ENCODE results near the gene DUSP22.

The DUSP22 gene

DNA sequence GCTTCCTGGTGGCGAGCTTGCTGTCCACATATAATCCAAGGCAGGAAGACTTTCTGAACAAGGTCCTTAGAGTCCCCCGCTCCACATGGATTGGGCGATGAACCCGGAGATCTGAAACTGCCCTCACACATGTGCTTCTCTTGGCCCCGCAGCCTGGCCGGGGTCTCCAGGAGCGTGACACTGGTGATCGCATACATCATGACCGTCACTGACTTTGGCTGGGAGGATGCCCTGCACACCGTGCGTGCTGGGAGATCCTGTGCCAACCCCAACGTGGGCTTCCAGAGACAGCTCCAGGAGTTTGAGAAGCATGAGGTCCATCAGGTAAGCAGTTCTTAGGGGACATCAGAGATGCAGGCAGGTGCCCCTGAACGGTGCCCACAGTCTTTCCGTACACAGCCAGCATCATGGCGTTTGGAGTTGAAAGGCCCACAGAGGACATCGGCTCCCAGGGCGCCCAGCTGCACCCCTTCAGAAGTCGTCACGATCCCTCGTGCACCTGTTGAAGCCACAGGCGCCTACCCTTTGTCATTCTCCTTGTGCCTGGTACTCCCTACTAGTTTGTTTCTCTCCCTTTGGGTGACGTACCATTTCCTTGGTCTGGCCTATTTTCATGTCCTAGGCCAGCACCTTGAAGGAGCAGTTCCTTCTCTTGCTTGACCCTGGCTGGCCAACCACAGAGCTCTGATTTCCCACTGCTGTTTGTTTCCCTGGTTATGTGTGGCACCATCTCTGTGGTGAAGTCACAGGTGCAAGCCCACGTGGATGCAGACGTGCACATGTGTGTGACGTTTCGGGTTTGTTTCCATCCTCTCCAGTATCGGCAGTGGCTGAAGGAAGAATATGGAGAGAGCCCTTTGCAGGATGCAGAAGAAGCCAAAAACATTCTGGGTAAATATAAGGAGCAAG is 55.9 kb downstream of the DUSP22 start:
- H3K79me2 ChIP-seq (ENCODE audit: control insufficient read depth, insufficient read depth, low read length, poor library complexity) = no peaks in the 10 kb centered on the region
- H2AK5ac ChIP-seq (ENCODE audit: low read length) = no peak overlapping the region
- no peak overlapping the region for H4K8ac ChIP-seq (ENCODE audit: low read depth, low read length)
- no peak overlapping the region for H3K4ac ChIP-seq (ENCODE audit: low read depth, low read length)
- no peak overlapping the region for H3K9ac ChIP-seq (ENCODE audit: low read length)
- no peak overlapping the region for H2BK120ac ChIP-seq (ENCODE audit: insufficient read depth, low read length, poor library complexity)
- no peak overlapping the region for H2BK12ac ChIP-seq (ENCODE audit: low read length)
- WGBS (ENCODE audit: extremely low coverage, insufficient coverage, insufficient read length) = no CpG with 5 or more reads among the region's 27 CpGs
- no peak for DNase-seq
- H3K4me1 ChIP-seq (ENCODE audit: control insufficient read depth in 1 of 2, insufficient read depth in 2 of 2, low read length in 2 of 2) = no peaks in the 10 kb centered on the region
- no peak overlapping the region for H3K18ac ChIP-seq (ENCODE audit: low read length)
- peak overlapping the region; percentile 17 for H3K4me3 ChIP-seq (ENCODE audit: low read depth, low read length)
- H3K36me3 ChIP-seq (ENCODE audit: control insufficient read depth in 1 of 2, insufficient read depth in 2 of 2, low read length in 2 of 2) = peaks cover 7 to 10% of the 10 kb centered on the region in 2 experiments
- H3K23ac ChIP-seq (ENCODE audit: low read length) = no peak overlapping the region
- H3K14ac ChIP-seq (ENCODE audit: low read length) = no peak overlapping the region
- no peak overlapping the region for H2AFZ ChIP-seq (ENCODE audit: insufficient read depth, low read length, poor library complexity)
- no peak overlapping the region for H4K91ac ChIP-seq (ENCODE audit: low read depth, low read length)
- no peak overlapping the region for H3K4me2 ChIP-seq (ENCODE audit: low read length)
- H3K79me1 ChIP-seq (ENCODE audit: low read length) = no peaks in the 10 kb centered on the region
- H2BK5ac ChIP-seq (ENCODE audit: low read depth, low read length, poor library complexity) = no peak overlapping the region
- no peak overlapping the region for H3K27ac ChIP-seq (ENCODE audit: low read depth, low read length)
- H3K9me3 ChIP-seq (ENCODE audit: insufficient read depth, low read depth, low read length) = peaks cover 58% of the 10 kb centered on the region
- no peaks in the 10 kb centered on the region for H3K27me3 ChIP-seq (ENCODE audit: insufficient read depth, low read length)
- H4K12ac ChIP-seq (ENCODE audit: low read depth, low read length) = no peak overlapping the region

DNA sequence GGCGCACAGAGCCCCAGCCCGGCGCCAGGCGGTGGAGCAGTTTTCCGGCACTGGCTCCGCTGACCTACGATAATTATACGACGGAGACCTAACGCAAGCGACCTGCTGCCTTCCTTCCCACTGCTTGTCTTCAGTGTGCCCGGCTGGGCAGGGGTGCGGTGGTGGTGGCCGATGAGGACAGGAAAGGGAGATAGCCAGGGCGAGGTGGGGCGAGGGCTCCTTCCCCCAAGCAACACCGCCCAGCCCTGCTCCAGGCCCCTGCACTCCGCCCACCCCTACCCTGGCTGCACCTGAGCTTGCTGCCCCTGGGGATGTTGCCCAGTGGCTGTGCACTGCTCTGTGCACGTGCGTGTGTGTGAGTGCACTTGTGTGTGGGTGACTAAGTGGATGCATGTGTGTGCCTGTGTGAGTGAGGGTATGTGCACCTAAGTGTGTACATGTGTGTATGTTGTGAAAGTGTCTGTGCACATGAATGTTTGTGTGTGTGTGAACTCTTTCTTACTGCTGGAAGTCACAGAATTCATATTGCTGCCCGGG is 56.6 kb downstream of the DUSP22 start:
- no CpG with 5 or more reads among the region's 21 CpGs for WGBS (ENCODE audit: extremely low coverage, insufficient coverage, insufficient read length)
- H3K4me2 ChIP-seq (ENCODE audit: low read length) = no peak overlapping the region

DNA sequence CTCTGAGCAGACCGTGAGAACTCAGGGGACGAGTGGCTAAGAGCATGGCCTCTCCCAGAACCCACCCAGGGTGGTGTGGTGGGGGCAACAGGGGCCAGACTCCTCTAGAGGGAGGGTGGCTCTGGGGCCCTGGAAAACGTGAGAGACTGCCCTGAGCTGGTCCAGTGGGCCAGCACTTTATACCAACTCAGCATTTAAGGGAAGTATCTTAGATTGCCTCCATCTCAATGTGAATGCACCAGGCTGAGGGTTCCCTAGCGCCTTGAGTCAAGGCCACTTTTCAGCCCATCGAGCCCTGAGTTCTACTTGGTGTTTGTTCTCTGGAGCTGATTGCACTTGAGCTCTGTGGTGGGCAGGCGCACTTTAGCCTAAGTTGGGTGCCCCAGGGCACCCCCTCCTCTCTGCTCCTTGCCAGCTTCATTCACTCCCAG is 57.2 kb downstream of the DUSP22 start:
- Histone ChIP-seq H3K9me3 (ENCODE audit: insufficient read depth, low read depth, low read length) (peaks cover 59% of the 10 kb centered on the region), H2BK120ac (ENCODE audit: insufficient read depth, low read length, poor library complexity) (no peak overlapping the region), H3K27me3 (ENCODE audit: insufficient read depth, low read length) (no peaks in the 10 kb centered on the region), H3K79me1 (ENCODE audit: low read length) (no peaks in the 10 kb centered on the region), H3K27ac (ENCODE audit: low read depth, low read length) (no peak overlapping the region), H2BK5ac (ENCODE audit: low read depth, low read length, poor library complexity) (no peak overlapping the region), H3K14ac (ENCODE audit: low read length) (no peak overlapping the region), H3K9ac (ENCODE audit: low read length) (no peak overlapping the region), H4K12ac (ENCODE audit: low read depth, low read length) (no peak overlapping the region), H4K8ac (ENCODE audit: low read depth, low read length) (no peak overlapping the region), H3K36me3 (ENCODE audit: control insufficient read depth in 1 of 2, insufficient read depth in 2 of 2, low read length in 2 of 2) (peaks cover 7 to 10% of the 10 kb centered on the region in 2 experiments), H3K4me3 (ENCODE audit: low read depth, low read length) (no peak overlapping the region), H3K79me2 (ENCODE audit: control insufficient read depth, insufficient read depth, low read length, poor library complexity) (no peaks in the 10 kb centered on the region), H3K4me1 (ENCODE audit: control insufficient read depth in 1 of 2, insufficient read depth in 2 of 2, low read length in 2 of 2) (no peaks in the 10 kb centered on the region), H4K91ac (ENCODE audit: low read depth, low read length) (no peak overlapping the region), H3K23ac (ENCODE audit: low read length) (no peak overlapping the region), H2AFZ (ENCODE audit: insufficient read depth, low read length, poor library complexity) (no peak overlapping the region), H3K18ac (ENCODE audit: low read length) (no peak overlapping the region), H3K4ac (ENCODE audit: low read depth, low read length) (no peak overlapping the region), H2AK5ac (ENCODE audit: low read length) (no peak overlapping the region), H2BK12ac (ENCODE audit: low read length) (no peak overlapping the region), H3K4me2 (ENCODE audit: low read length) (no peak overlapping the region)
- no CpG with 5 or more reads among the region's 6 CpGs for WGBS (ENCODE audit: extremely low coverage, insufficient coverage, insufficient read length)
- no peak for DNase-seq

More for the DNA sequence above, 56.6 kb downstream of the DUSP22 start:
- Histone ChIP-seq H3K27ac (ENCODE audit: low read depth, low read length) (no peak overlapping the region), H2AK5ac (ENCODE audit: low read length) (no peak overlapping the region), H4K91ac (ENCODE audit: low read depth, low read length) (no peak overlapping the region), H3K9ac (ENCODE audit: low read length) (no peak overlapping the region), H4K8ac (ENCODE audit: low read depth, low read length) (no peak overlapping the region), H3K18ac (ENCODE audit: low read length) (no peak overlapping the region), H2BK5ac (ENCODE audit: low read depth, low read length, poor library complexity) (no peak overlapping the region), H3K23ac (ENCODE audit: low read length) (no peak overlapping the region), H4K12ac (ENCODE audit: low read depth, low read length) (no peak overlapping the region), H3K4ac (ENCODE audit: low read depth, low read length) (no peak overlapping the region), H3K4me1 (ENCODE audit: control insufficient read depth in 1 of 2, insufficient read depth in 2 of 2, low read length in 2 of 2) (no peaks in the 10 kb centered on the region), H3K27me3 (ENCODE audit: insufficient read depth, low read length) (no peaks in the 10 kb centered on the region), H3K4me3 (ENCODE audit: low read depth, low read length) (no peak overlapping the region), H3K79me2 (ENCODE audit: control insufficient read depth, insufficient read depth, low read length, poor library complexity) (no peaks in the 10 kb centered on the region), H3K79me1 (ENCODE audit: low read length) (no peaks in the 10 kb centered on the region), H3K14ac (ENCODE audit: low read length) (no peak overlapping the region), H2BK120ac (ENCODE audit: insufficient read depth, low read length, poor library complexity) (no peak overlapping the region), H2AFZ (ENCODE audit: insufficient read depth, low read length, poor library complexity) (no peak overlapping the region), H3K9me3 (ENCODE audit: insufficient read depth, low read depth, low read length) (peaks cover 58% of the 10 kb centered on the region), H2BK12ac (ENCODE audit: low read length) (no peak overlapping the region), H3K36me3 (ENCODE audit: control insufficient read depth in 1 of 2, insufficient read depth in 2 of 2, low read length in 2 of 2) (peaks cover 7 to 10% of the 10 kb centered on the region in 2 experiments)
- no peak for DNase-seq

DNA sequence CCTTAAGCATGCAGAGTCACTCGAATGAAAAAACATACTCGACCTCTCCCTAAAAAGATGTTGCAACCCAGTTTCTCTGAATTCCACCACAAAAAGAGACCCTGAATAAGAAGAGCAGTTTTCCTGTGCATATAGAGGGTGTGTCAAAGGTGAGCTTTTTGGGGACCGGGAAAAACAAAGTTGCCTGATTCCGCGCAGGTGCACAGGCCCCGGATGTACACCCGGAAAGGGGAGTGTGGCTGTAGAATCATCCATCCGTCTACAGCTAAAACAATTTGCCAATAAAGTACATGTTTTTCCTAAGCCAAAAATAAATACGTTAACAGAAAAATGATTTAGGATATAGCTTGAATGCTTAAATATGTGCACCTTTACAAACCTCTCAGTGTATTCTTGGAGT is 58.1 kb downstream of the DUSP22 start:
- Histone ChIP-seq H2AFZ (ENCODE audit: insufficient read depth, low read length, poor library complexity) (no peak overlapping the region), H2BK5ac (ENCODE audit: low read depth, low read length, poor library complexity) (no peak overlapping the region), H3K79me2 (ENCODE audit: control insufficient read depth, insufficient read depth, low read length, poor library complexity) (no peaks in the 10 kb centered on the region), H3K4me1 (ENCODE audit: control insufficient read depth in 1 of 2, insufficient read depth in 2 of 2, low read length in 2 of 2) (no peaks in the 10 kb centered on the region), H3K36me3 (ENCODE audit: control insufficient read depth in 1 of 2, insufficient read depth in 2 of 2, low read length in 2 of 2) (peaks cover 7 to 10% of the 10 kb centered on the region in 2 experiments), H2AK5ac (ENCODE audit: low read length) (no peak overlapping the region), H2BK12ac (ENCODE audit: low read length) (no peak overlapping the region), H4K12ac (ENCODE audit: low read depth, low read length) (no peak overlapping the region), H3K9ac (ENCODE audit: low read length) (no peak overlapping the region), H3K27me3 (ENCODE audit: insufficient read depth, low read length) (no peaks in the 10 kb centered on the region), H3K9me3 (ENCODE audit: insufficient read depth, low read depth, low read length) (peaks cover 59% of the 10 kb centered on the region), H4K91ac (ENCODE audit: low read depth, low read length) (no peak overlapping the region), H3K23ac (ENCODE audit: low read length) (no peak overlapping the region), H2BK120ac (ENCODE audit: insufficient read depth, low read length, poor library complexity) (no peak overlapping the region), H3K27ac (ENCODE audit: low read depth, low read length) (no peak overlapping the region), H3K18ac (ENCODE audit: low read length) (no peak overlapping the region), H3K4ac (ENCODE audit: low read depth, low read length) (no peak overlapping the region), H3K4me3 (ENCODE audit: low read depth, low read length) (no peak overlapping the region), H3K79me1 (ENCODE audit: low read length) (no peaks in the 10 kb centered on the region), H3K14ac (ENCODE audit: low read length) (no peak overlapping the region), H3K4me2 (ENCODE audit: low read length) (no peak overlapping the region), H4K8ac (ENCODE audit: low read depth, low read length) (no peak overlapping the region)
- WGBS (ENCODE audit: extremely low coverage, insufficient coverage, insufficient read length) = no CpG with 5 or more reads among the region's 9 CpGs
- DNase-seq = no peak
